Activated gamma-delta T cell (primary cell): ENCODE data around the gene PTPRH.

Source experiments
- DNase-seq: peaks from one replicate; lab custom pipeline; 2025; lab: John Stamatoyannopoulos, UW

Gene PTPRH

DNA sequence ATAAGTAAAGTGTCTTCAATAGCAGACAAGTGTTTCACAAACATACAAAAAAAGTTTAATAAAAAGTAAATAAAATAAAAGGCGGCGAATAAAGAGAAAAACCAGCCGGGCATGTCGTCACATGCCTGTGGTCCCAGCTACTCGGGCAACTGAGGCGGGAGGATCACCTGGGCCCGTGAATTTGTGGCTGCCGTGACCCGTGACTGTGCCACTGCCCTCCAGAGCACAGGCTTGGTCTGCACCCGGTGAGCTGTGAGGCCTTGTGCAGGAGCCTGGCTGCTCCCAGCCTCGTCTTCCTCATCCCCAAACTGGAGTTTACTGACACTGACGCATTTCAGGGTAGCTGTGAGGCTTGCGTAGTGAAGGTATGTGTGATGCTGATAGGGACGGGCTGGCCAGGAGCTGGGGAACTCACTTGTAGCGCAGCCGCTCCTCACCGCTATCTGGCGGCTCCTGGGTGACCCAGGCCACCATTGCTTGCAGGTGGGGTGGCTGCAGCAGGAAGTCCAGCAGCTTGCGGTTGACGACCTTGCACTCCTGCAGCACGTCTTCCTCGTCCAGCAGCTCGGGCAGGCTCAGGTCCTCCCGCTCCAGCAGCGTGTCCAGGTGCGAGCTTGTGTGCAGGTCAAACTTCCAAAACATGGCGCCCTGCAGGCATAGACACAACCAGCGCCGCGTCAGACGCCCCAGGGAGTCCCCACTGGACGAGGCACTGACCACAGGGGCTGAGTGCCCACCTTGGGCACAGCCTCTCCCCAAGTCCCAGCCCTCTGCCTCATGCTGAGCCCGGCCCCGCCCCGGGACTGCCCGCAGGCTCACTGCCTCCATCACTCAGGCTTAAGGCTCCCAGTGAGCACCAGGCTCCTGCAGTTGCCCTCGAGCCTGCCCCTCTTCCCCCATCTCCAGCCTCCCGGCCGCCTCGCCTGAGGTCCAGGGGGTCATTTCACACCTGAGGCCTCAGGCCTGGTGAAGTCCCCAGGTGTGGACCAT, 37.5 kb upstream of the PTPRH start:
- DNase-seq, result no peak

DNA sequence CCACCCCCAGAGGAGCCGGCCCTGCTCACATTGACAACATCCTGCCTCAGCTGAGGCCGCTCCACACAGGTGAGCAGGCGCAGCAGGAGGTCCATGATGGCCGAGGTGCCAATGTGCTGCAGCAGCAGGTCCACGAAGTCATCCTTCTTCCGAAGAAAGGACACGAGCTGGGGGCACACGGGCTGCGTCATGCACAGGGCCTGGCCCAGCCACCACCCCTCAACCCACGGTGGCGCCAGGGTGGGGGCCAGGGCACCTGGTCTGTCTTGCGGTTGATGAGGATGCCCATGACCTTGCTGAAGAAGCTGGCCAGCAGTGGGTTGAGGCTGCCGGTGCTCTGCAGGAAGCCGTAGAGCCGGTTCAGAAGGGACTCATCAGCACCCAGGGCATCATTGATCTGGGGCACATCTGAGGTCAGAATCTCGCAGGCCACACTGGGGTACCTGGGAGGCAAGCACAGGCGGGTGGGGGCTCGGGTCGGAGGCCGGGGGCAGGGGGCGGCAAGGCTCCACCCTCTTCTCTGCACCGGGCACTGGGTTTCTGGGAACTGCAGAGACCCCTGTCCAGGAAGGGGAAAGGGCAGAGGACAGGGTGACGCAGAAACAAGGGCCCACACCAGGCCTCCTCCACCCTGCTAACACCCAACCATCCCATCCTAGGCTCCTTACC, 36.1 kb upstream of the PTPRH start:
- DNase-seq, result no peak

DNA sequence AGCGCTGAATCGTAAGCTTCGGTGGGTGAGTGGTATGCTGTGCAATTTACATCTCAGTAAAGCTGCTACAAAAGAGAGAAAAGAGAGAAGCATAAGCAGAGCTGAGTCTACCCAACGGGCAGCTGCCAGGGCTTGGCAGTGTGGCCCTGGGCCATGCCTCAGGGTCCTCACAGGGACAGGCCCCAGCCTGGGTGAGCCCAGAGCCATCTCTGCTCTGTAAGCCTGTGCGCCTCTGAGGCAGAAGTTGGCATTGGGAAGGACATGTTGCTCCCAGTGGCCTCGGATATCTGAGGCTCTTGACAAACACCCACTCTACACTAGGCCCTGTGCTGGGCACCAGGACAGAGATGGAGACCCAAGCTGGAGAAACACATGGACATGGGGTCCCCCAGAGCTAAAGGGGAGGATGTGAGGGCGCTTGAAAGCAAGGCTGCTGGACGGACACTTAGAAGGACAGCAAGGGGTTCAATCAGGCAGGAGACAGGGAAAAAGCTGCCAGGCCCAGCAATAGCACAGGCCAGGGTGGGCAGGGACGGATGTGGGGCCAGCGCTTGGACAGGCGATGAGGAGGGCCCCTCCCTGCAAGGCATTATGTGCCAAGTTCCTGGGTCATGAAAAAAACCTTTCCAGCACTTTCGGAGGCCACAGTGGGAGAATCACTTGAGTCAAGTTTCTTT, 34.8 kb upstream of the PTPRH start:
- no peak for DNase-seq

DNA sequence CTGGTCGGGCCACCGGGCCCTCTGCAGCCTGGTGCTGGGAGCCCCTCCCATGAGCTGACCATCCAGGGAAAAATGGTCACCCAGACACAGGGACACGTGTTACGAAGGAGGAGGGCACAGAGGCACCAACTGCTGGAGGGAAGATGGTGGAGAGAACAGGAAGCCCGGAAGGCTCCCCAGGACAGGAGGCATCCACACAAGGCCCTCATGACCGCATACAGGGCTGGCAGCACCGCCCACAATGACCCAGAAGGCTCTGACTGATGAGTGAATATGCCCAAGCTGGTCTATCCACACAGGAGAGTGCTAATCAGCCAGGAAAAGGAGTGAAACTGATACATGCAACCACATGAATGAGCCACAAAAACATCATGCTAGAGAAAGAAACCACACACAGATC, 33.2 kb upstream of the PTPRH start:
- no peak for DNase-seq

DNA sequence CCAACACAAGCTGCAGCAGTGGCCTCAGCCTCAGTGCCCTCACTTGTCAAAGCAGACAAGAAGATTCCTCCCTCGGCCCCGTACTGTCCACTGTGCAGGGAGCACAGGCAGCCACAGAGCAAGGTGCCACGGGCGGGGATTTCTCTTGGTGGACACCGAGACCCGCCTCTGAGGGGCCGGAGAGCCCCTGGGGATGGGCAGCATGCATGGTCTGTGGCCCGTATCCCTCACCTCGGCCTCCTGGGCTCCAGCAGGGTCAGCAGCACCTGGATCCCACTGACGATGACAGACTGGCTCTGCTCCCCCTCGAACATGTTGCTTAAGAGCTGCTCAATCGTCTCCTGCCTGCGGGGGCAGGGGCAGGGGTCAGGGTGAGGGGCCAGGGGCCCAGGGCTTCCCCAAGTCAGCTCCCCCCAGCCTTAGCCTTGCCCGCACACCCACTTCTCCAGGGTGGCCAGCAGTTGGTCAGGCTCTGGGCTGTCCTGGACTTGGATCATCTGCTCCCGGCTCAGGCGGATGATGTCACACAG, 32.7 kb upstream of the PTPRH start:
- no peak for DNase-seq

DNA sequence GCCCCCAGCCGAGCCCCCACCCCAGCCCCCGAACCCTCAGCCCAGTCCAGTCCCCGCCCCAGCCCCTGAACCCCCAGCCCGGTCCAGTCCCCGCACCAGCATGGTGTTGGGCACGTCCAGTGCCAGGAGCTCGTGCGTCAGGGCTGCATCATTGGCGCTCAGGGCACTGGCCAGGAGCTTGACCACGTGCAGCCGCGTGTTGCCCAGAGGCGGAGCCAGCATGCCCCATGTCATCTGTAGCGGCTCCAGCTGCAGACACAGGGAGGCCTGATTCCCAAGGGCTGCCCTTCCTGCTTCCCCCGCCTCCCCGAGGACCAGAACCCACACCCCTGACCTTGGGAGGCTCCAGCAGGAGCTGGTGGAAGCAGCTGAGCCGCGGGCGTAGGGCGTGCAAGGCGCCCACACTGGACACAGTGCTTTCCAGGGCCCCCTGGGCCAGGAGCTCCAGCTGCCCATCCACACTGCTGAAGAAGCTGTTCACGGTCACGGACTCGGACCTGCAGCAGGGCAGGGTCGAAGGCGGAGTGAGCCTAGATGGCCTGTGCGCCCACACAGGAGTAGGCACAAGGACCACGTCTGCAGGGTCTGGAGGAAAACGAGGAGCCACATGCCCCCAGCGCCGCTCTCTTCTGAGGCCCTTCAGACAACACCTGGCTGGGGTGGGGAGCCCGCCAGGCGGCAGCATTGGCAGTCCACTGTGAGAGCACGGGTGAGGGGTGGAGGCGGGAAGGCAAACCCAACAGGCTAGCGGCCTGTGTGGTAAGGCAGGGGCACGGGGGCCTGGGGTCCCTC, 32.0 kb upstream of the PTPRH start:
- no peak for DNase-seq

DNA sequence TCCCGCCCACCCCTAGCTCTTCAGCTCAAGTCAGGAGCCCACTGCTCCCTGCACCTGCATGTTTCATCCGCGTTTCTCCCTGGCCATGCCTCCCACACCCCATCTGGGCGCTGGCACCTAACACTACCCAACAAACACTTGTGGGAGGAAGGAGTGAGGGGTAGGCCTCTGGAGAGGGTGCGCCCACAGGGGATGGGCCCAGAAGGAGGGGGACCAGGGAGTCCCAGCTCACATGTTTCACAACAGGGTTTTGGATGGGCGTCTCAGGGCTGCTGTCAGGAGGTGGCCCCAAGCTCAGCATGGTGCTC, 31.4 kb upstream of the PTPRH start:
- no peak for DNase-seq

DNA sequence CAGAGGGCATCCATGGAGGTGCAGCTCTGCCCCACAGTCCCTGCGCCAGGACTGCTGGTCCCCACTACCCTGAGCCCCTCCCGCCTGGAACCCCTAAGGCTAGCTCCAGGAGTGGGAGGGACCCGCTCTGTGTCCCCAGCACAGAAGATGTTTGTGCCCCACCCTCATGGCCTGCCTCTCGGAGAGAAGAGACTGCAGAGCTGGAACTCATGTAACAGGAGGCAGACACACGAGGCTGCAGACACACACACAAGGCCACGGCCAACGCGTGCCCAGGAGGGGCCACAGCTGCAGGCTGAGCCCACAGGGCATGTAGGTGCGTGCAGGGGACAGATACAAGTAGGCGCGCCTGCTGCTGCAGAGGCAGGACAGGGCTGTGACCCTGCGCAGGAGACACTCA, 29.7 kb upstream of the PTPRH start:
- DNase-seq, result no peak

DNA sequence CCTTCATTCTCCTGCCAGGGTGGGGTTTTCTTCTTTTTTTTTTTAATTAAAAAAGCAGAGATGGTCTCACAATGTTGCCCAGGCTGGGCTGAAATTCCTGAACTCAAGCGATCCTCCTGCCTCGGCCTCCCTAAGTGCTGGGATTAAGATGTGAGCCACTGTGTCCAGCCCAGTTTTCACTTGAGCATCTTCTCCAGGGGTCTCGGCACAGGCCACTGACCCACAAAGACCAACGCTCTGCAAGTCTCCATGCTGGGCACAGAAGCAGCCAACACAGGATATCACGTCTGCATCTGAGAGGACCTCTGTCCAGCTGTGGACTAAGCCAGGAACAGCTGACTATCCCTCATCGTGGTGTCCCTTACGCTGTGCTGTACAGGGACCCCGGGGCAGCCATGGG, 28.7 kb upstream of the PTPRH start:
- no peak for DNase-seq

DNA sequence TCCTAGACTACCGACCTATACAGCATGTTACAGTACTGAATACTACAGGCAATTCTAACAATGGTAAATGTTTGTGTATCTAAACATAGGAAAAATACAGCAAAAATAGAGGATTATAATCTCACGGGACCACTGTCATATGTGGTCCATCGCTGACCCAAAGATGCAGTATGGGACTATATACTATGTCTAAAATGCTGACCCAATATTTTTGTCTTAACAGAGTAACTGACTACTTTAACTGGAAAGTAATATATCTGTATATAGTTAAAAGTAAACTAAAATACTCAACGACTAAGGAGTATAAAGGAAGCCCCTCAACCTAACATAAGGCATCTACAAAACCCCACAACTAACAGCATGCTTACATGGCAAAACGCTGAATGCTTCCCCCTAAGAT, 23.7 kb upstream of the PTPRH start:
- no peak for DNase-seq

DNA sequence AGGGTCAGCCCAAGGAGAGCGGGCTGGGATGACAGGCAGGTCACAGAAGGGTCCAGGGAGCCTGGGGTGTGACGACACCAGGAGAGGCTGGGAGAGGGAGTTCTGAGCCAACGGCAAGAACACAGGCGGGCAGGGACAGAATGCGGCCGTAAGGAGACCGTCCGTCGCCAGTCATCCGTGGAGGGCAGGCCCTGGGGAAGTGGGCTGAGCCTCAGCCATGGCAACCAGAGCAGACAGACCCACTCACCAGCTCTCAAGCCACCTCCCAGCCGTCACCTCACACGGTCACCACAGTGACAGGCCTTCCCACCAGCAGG, 22.9 kb upstream of the PTPRH start:
- no peak for DNase-seq

DNA sequence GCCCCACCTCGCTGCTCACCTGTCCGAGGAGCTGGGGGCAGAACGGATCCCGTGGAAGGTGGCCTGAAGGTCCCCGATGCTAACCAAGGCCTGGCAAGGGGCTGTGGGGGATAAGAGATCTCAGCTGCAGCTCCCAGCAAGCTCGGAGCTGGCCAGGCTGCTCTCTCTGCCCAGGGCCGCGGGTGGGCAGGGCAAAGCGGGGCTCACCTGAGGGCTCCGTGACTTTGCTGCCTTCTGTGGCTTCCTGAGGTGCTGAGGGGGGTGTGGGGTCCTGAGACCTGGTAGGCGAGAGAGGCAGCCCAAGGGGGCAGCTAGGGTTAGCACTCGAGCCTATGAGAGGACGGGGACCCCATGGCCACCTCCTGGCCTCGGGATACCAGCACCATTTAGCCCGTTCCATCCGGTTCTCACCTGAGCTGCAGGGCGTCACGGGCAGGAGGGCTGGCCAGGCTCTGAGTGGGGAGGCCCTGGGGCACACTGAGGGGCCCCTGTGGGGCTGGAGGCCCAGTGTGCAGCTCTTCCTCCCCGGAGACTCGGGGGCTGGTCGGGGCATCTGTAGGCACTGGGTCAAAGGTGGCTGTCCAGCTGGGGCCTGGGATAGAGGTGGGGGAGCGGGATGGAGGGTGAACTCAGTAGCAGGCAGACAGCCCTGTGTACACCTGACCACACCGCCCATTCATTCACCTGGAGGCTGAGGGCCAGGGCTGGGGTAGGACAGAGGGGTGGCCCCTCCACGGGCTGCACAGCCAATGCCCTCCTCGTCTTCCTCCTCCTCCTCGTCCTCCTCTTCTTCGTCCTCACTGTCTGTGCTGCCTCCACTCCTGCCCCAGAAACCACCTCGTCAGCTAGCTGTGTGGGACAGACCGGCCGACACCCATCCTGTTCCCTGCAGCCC, 22.3 kb upstream of the PTPRH start:
- DNase-seq, result no peak

DNA sequence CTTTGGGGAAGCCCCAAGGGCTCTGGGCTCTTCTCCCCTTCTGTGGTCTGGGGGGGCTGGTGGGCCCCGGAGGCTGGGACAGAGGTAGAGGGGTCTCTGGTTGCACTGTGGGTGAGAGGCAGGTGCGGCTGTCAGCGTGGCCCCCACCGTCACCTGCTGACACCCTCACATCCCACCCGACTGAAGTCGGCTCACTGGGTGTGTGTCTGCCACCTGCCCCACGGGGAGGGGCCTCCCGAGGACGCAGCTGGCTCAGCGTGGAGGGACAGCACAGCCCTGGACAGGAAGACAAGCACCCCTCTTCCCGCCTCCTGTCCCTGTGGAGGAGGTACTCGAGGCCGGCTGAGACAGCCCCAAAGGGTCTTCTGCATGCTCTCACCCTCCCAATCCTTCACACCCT, 21.5 kb upstream of the PTPRH start:
- DNase-seq, result no peak

DNA sequence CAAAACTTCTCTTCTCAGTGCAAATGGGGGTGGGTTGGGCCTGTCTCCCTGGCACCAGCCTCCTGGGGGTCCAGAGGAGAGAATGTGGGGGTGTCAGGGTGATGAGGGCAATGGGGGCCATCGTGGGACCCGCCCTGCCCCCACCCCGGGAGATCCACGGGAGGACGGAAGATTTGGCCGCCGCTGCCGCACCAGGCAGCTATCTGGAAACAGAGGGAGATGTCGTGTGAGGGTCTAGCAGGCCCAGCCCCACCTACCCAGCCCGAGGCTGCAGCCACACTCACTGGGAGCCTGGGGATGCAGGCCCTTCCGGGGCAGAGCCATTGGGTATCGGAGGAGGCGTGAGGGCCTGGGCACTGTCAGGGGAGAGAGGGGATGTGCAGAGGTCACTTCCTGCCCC, 21.0 kb upstream of the PTPRH start:
- DNase-seq, result no peak

DNA sequence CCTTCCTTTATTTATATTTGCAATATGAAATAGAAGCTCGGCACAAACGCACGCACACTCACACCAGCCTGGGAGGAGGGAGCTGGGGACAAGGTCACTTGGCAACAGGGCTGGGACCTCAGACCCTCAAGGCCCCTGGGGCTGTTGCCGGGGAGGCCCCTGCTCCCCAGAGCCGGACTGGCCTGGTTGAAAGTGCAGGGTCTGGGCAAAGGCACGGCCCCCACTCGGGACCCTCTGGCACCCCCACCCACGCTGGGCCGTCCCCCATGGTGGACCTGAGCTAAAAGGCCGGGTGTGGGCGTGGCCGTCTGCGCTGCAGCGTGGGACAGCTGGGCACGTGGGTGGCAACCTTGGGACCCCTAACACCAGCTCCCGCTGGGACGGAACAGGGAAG, 20.5 kb upstream of the PTPRH start:
- DNase-seq, result no peak

DNA sequence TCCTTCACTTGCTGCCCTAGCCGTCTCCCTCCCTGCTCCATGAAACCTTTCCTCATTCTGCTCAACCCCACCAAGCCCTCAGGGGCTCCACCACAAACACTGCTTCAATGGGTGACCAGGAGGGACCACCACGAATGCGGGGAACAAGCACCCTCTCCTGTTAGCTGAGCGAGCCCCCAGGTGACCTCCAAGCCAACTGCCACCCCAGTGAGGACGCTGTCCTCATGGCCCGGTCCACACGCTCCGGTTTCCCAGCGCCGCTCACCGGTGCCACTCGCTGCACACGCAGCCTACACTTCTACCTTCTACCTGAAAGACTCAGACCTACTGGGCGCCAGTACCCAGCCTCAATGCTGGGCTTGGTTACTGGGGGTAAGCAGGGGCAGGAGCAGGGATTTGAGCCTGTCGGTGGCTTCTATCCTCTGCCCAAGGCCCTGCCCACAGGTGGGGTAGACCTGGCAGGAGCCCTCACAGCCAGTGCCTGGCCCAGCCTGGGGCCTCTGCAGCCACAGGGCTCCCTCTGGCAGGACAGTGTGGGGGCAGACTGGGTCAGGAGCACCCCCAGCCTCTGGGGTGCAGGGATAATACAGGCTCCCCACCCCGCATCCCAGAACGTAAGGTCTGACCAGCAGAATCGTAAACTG, 20.0 kb upstream of the PTPRH start:
- no peak for DNase-seq

DNA sequence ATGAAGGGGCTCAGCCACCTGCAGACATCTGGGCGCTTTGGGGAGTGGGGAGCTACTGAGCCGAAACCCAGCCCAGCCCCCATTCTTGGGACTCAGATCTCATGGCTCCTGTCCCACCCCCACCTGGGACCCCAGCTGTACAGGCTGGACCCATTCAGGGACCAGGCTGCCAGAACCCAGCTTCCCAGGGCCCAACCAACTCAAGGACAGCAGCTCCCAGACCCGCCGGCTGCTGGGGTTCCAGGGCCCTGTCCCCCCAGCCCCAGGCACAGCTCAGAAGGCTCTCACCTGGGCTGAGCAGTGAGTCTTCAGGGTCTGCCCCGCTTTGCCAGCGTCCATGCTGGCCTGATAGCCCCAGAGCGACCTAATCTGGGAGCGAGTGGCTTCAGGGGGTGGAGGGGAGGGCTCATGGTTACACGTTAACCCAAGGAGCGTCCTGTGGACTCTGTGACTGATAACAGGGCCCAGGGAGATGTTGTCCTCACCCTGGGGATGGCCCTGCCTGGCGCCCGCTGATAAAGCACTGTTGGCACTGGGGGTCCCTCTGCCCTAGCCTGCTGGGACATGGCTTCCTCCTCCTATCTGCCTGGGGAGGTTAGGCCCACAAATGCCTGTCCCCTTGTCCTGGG, 19.2 kb upstream of the PTPRH start, which contains the start of gene TMEM86B:
Gene TMEM86B, minus strand, starts transcription at position 361 of the 629 bp plus-strand sequence. Its CDS starts 22 bp downstream, at position 339.
- DNase-seq, result no peak

DNA sequence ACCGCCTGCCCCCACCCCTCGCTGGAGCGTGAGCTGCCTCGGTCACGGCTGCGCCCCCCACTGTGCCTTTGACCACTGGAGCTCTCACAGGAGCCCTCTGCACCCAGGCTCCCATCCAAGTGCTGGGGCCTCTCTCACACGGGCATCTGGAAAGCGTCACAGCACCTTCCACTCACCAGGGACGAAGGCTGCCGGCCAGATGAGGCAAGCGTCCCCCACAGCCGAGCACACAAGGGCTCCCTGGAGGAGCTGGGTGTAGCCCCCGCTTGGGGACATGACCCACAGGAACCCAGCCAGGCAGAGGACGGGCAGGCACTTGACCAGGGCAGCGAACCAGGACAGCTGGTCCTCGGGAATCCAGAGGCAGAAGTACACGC, 18.7 kb upstream of the PTPRH start:
- DNase-seq, result no peak

DNA sequence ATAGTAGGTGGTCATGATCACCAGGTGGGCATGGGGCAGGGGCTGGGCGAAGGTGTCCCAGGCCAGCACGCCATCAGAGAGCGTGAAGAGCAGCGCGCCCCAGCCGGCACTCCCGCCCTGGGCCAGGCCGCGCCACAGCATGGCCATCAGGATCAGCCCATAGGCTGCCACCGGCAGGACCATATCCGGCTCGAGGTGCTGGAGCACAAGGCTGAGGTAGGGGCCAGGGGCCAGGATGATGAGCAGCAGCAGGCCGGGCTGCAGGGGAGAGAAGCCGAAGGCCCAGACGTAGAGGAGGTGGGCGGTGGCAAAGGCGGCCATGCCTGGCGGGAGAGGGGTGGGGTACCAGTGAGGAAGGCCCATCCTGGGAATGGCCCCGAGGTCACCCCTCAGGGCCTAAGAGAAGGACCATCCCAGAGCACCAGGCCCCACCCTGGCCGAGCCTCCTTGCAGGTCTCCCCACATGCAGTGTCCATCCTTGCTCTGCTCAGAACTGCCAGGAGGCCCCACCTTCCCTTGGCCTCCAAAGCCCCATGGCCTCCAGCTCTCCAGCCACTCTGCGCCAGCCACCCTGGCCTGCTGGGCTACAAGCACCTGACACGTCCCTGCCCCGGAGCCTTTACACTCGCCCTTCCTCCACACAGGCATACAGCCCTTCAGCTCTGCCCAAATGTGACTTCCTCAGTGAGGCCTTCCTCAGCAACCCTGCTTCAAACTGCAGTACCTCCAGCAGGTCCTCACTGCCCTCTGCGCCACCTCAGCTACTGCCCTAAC, 18.1 kb upstream of the PTPRH start:
- no peak for DNase-seq
